Upper lobe of right lung (tissue), 1 donor: ENCODE measurements around the gene CLEC18B. TPM values are rescaled to one million over a fixed set of nuclear protein-coding genes. Genes with fewer than 3 reads are reported as not detected.

ENCODE experiments used
- ATAC-seq: fragments of 200-7000 bp; cut with Tn5 transposase; one replicate; pipeline ENCODE4 v1.9.1; 2020; ENCODE audit warnings: mild to moderate bottlenecking, moderate library complexity
- DNase-seq: peaks from one replicate; pipeline ENCODE4 v3.0.0-alpha.2; 2020
- H3K27ac ChIP-seq: fragments of 200-600 bp; one replicate; pipeline ENCODE4 v1.8.0; 2022
- H3K27me3 ChIP-seq: fragments of 200-600 bp; one replicate; pipeline ENCODE4 v1.8.0; 2022; ENCODE audit warnings: mild to moderate bottlenecking
- H3K36me3 ChIP-seq: fragments of 200-600 bp; one replicate; pipeline ENCODE4 v1.8.0; 2022
- H3K4me1 ChIP-seq: fragments of 200-600 bp; one replicate; pipeline ENCODE4 v1.8.0; 2022
- H3K4me3 ChIP-seq: fragments of 200-600 bp; one replicate; pipeline ENCODE4 v1.8.0; 2022; ENCODE audit warnings: mild to moderate bottlenecking
- H3K9me3 ChIP-seq: fragments of 200-600 bp; one replicate; pipeline ENCODE4 v1.8.0; 2022
- CTCF ChIP-seq: fragments of 200-600 bp; IDR thresholded peaks from one replicate; pipeline ENCODE4 v1.8.0; 2022; ENCODE audit warnings: antibody characterized with exemption
- intact Hi-C: fragments of 100-400 bp; cut with DNase I; formaldehyde crosslinking; loops from one replicate; pipeline ENCODE4 v1.11.0; 2022
- total RNA-seq: library from RNA; stranded (reverse); fragmentation: NEBNext Ultra II Directional; extraction: Animal tissue kit (Norgen Biotek cat#: 25700); gene quantifications from one replicate; pipeline ENCODE4 v1.2.1, GENCODE V29; 2021
- donor health status: DM: no; HTN: yes; CAD: no; lungs with severe emphysema.

The CLEC18B gene
- total RNA-seq, 1 donor from 2014 or later: not detected

GRCh38 chr16:74465281-74465680 lies 44.0 kb upstream of the CLEC18B start:
- Histone ChIP-seq H3K27ac (no peak overlapping the region), H3K4me3 (no peak overlapping the region), H3K27me3 (no peaks in the 10 kb centered on the region), H3K36me3 (peaks cover 85% of the 10 kb centered on the region), H3K4me1 (no peaks in the 10 kb centered on the region), H3K9me3 (no peaks in the 10 kb centered on the region)
- no peak for TF ChIP-seq CTCF
- intact Hi-C loops: no loop called here
- DNase-seq (no peak), ATAC-seq (no peak)

- H3K9me3 ChIP-seq: no peaks in the 10 kb centered on the region
- no peak overlapping the region for H3K4me3 ChIP-seq
- no peaks in the 10 kb centered on the region for H3K27me3 ChIP-seq
- H3K4me1 ChIP-seq: no peaks in the 10 kb centered on the region
- no peak overlapping the region for H3K27ac ChIP-seq
- H3K36me3 ChIP-seq: peaks cover 86% of the 10 kb centered on the region
- TF ChIP-seq CTCF: no peak
- no peak for ATAC-seq
- DNase-seq: no peak
- intact Hi-C loops: no loop called here
These were observed 42.6 kb upstream of the CLEC18B start for GRCh38 chr16:74463888-74464287.

GRCh38 chr16:74462361-74462760 lies 41.1 kb upstream of the CLEC18B start:
- Histone ChIP-seq H3K4me1 (no peaks in the 10 kb centered on the region), H3K27me3 (no peaks in the 10 kb centered on the region), H3K4me3 (no peak overlapping the region), H3K27ac (no peak overlapping the region), H3K36me3 (peaks cover 86% of the 10 kb centered on the region), H3K9me3 (no peaks in the 10 kb centered on the region)
- intact Hi-C loops: no loop called here
- no peak for ATAC-seq
- DNase-seq: no peak
- TF ChIP-seq CTCF: no peak

GRCh38 chr16:74461826-74462225 lies 40.5 kb upstream of the CLEC18B start:
- Histone ChIP-seq H3K4me3 (no peak overlapping the region), H3K27me3 (no peaks in the 10 kb centered on the region), H3K9me3 (no peaks in the 10 kb centered on the region), H3K36me3 (peaks cover 86% of the 10 kb centered on the region), H3K27ac (no peak overlapping the region), H3K4me1 (no peaks in the 10 kb centered on the region)
- TF ChIP-seq CTCF: no peak
- intact Hi-C loops: no loop called here
- no peak for DNase-seq
- no peak for ATAC-seq

GRCh38 chr16:74460542-74460941 lies 39.3 kb upstream of the CLEC18B start:
- H3K27me3 ChIP-seq: no peaks in the 10 kb centered on the region
- intact Hi-C loops: no loop called here
- no peak overlapping the region for H3K4me3 ChIP-seq
- no peak for DNase-seq
- TF ChIP-seq CTCF: no peak
- H3K36me3 ChIP-seq: peaks cover 86% of the 10 kb centered on the region
- no peak for ATAC-seq
- no peak overlapping the region for H3K27ac ChIP-seq
- no peaks in the 10 kb centered on the region for H3K9me3 ChIP-seq
- no peaks in the 10 kb centered on the region for H3K4me1 ChIP-seq

GRCh38 chr16:74456290-74456625 lies 35.0 kb upstream of the CLEC18B start:
- no peak for TF ChIP-seq CTCF
- DNase-seq (no peak), ATAC-seq (no peak)
- Histone ChIP-seq H3K9me3 (no peaks in the 10 kb centered on the region), H3K4me3 (no peak overlapping the region), H3K27ac (no peak overlapping the region), H3K36me3 (peaks cover 75% of the 10 kb centered on the region), H3K4me1 (no peaks in the 10 kb centered on the region), H3K27me3 (no peaks in the 10 kb centered on the region)
- intact Hi-C loops: no loop called here
